ENCODE results near the gene SRRM2. TPM values are rescaled to one million over a fixed set of nuclear protein-coding genes. Genes with fewer than 3 reads are reported as not detected.

SRRM2 gene
- polyA plus RNA-seq, 1 donor (not counting 4 experiments of a cell fraction or from before 2014, with no cell fraction given), result 101 TPM

GRCh38 chr16:2799859-2800226 lies 47.4 kb downstream of the SRRM2 start:
- H3K27me3 ChIP-seq (ENCODE audit: control insufficient read depth, extremely low read depth, insufficient read depth, low read length), result no peaks in the 10 kb centered on the region
- H3K79me2 ChIP-seq (ENCODE audit: control insufficient read depth, insufficient read depth, low read length), result no peaks in the 10 kb centered on the region
- H3K4me2 ChIP-seq (ENCODE audit: control insufficient read depth, extremely low read depth, insufficient read depth, low read depth, low read length), result no peak overlapping the region
- H3K9ac ChIP-seq (ENCODE audit: control insufficient read depth, extremely low read depth, insufficient read depth, low read length), result no peak overlapping the region
- TF ChIP-seq CTCF (optimal IDR thresholded peaks at IDR 0.05 in 1 of 3, IDR thresholded peaks at IDR 0.05 in 1 of 3, conservative IDR thresholded peaks at IDR 0.05 in 1 of 3; ENCODE audit: extremely low read depth in 1 of 3, insufficient read depth in 2 of 3, low read length in 3 of 3) (no peak), EZH2 (IDR thresholded peaks at IDR 0.05; ENCODE audit: low read length) (no peak)
- no peak overlapping the region for H3K4me3 ChIP-seq (ENCODE audit: control insufficient read depth in 2 of 3, extremely low read depth in 1 of 3, insufficient read depth in 2 of 3, low read depth in 1 of 3, low read length in 3 of 3)
- H3K4me1 ChIP-seq (ENCODE audit: control insufficient read depth, extremely low read depth, insufficient read depth, low read length), result peaks cover 9% of the 10 kb centered on the region
- no peaks in the 10 kb centered on the region for H4K20me1 ChIP-seq (ENCODE audit: control insufficient read depth, extremely low read depth, insufficient read depth, low read length)
- no peak for DNase-seq (ENCODE audit: low read depth, low spot score)
- no peak for FAIRE-seq
- no peaks in the 10 kb centered on the region for H3K9me1 ChIP-seq (ENCODE audit: control insufficient read depth, extremely low read depth, insufficient read depth, low read length)
- H2AFZ ChIP-seq (ENCODE audit: control insufficient read depth, low read length), result no peak overlapping the region
- peaks cover 9% of the 10 kb centered on the region for H3K9me3 ChIP-seq (ENCODE audit: control insufficient read depth, low read depth, low read length)
- no peaks in the 10 kb centered on the region for H3K36me3 ChIP-seq (ENCODE audit: control insufficient read depth in 2 of 2, extremely low read depth in 1 of 2, insufficient read depth in 2 of 2, low read length in 2 of 2)
- dilution Hi-C loops (cut with MboI; ENCODE audit: extremely low pct_ligation_motif_present, low sequenced_read_pairs), result no loop called here
- no peak overlapping the region for H3K27ac ChIP-seq (ENCODE audit: control insufficient read depth, insufficient read depth, low read length)

GRCh38 chr16:2803545-2804195 lies 51.2 kb downstream of the SRRM2 start:
- Histone ChIP-seq H3K27ac (ENCODE audit: control insufficient read depth, insufficient read depth, low read length) (no peak overlapping the region), H3K9ac (ENCODE audit: control insufficient read depth, extremely low read depth, insufficient read depth, low read length) (no peak overlapping the region), H3K36me3 (ENCODE audit: control insufficient read depth in 2 of 2, extremely low read depth in 1 of 2, insufficient read depth in 2 of 2, low read length in 2 of 2) (no peaks in the 10 kb centered on the region), H3K27me3 (ENCODE audit: control insufficient read depth, extremely low read depth, insufficient read depth, low read length) (peaks cover 6% of the 10 kb centered on the region), H3K9me3 (ENCODE audit: control insufficient read depth, low read depth, low read length) (peaks cover 10% of the 10 kb centered on the region), H3K4me2 (ENCODE audit: control insufficient read depth, extremely low read depth, insufficient read depth, low read depth, low read length) (no peak overlapping the region), H2AFZ (ENCODE audit: control insufficient read depth, low read length) (no peak overlapping the region), H3K9me1 (ENCODE audit: control insufficient read depth, extremely low read depth, insufficient read depth, low read length) (no peaks in the 10 kb centered on the region), H3K79me2 (ENCODE audit: control insufficient read depth, insufficient read depth, low read length) (no peaks in the 10 kb centered on the region), H4K20me1 (ENCODE audit: control insufficient read depth, extremely low read depth, insufficient read depth, low read length) (no peaks in the 10 kb centered on the region), H3K4me1 (ENCODE audit: control insufficient read depth, extremely low read depth, insufficient read depth, low read length) (no peaks in the 10 kb centered on the region), H3K4me3 (ENCODE audit: control insufficient read depth in 2 of 3, extremely low read depth in 1 of 3, insufficient read depth in 2 of 3, low read depth in 1 of 3, low read length in 3 of 3) (no peak overlapping the region)
- DNase-seq (ENCODE audit: low read depth, low spot score) (no peak), FAIRE-seq (no peak)
- dilution Hi-C loops (cut with MboI; ENCODE audit: extremely low pct_ligation_motif_present, low sequenced_read_pairs), result no loop called here
- no peak for TF ChIP-seq CTCF (optimal IDR thresholded peaks at IDR 0.05 in 1 of 3, IDR thresholded peaks at IDR 0.05 in 1 of 3, conservative IDR thresholded peaks at IDR 0.05 in 1 of 3; ENCODE audit: extremely low read depth in 1 of 3, insufficient read depth in 2 of 3, low read length in 3 of 3)
- no peak for TF ChIP-seq EZH2 (IDR thresholded peaks at IDR 0.05; ENCODE audit: low read length)

Measured in keratinocyte (primary cell).